ELF-1 (cell line): ENCODE measurements around the gene MYO18B.
A peak's percentile ranks its signal among the peaks of the same experiment; 100 is the strongest.

Experiments used
- DNase-seq: peaks from one replicate; pipeline ENCODE4 v3.0.0-alpha.2; 2016; ENCODE audit warnings: low read depth, low spot score

The MYO18B gene

DNA sequence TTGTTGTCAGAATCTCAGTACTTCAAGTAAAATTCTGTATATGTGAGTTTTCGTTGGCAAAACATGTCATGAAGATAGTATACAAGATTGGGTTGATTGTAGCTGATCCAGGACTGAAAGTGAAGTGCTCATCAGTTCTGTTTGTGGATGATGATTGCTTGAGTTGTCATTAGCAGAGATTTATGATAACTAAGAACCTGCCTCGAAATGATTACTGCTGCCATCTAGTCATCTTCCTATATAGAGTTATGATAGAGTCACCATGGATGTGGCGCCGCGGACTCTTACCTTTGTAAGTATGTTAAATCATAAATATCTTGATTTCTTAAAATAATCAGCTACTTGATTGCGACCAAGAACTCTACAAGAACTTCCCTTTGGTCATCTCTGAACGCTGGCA is 27.9 kb upstream of the MYO18B start:
- no peak for DNase-seq

GRCh38 chr22:25714739-25715138 is 27.2 kb upstream of the MYO18B start:
- DNase-seq, result no peak

DNA sequence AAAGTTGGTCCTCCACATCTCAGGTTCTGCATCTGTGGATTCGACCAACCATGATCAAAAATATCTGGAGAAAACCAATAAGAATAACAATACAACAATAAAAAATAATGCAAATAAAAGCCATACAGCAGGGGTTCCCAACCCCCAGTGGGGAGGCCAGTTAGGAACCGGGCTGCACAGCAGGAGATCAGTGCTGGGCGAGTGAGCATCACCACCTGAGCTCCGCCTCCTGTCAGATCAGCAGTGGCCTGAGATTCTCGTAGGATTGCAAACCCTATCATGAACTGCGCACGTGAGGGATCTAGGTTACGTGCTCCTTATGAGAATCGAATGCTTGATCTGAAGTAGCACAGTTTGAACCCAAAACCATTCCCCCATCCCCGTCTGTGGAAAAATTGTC is 25.4 kb upstream of the MYO18B start:
- DNase-seq, result no peak

DNA sequence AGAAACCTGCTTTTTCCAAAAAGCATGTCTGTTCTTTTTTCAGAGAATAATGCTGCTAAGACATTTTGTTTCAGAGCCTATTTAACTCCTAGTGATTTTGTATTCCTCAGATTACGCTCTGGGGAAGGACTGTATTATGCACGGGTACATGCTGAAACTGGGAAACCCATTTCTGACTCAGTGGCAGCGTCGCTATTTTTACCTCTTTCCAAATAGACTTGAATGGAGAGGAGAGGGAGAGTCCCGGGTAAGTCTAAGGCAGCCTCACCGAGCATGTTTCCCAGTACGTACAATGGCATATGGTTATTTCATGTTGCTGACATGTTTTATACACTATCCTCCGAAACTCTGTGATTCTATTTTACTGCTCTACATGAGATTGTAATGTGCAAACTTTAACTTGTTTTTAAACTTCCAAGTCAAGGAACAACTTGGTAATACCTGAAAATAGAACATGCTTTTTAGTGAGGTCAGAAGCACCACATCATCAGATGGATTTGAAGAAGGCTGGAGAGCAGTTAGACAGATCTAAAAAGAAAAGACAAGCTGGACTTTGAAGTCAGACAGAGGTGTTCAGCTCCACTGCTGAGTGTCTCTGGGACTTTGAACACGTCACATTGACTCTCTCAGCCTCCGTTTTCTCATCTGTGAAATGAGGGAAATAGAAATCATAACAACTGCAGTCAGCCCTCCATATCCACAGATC is 23.7 kb upstream of the MYO18B start:
- DNase-seq, result no peak

DNA sequence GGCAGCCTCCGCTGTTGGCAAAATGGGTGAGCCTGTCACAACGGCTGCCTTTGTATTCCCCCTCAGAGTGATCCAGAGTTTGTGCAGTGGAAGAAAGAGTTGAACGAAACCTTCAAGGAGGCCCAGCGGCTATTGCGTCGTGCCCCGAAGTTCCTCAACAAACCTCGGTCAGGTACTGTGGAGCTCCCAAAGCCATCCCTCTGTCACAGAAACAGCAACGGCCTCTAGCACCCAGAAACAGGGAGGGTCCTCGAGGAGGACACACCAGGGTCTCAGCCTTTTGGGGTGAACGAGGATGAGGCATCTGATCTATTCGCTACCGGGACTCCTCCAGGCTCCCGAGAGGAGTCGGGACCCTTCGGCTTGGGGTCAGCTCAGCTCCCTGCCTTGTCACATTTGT is 19.8 kb upstream of the MYO18B start:
- DNase-seq, result no peak

DNA sequence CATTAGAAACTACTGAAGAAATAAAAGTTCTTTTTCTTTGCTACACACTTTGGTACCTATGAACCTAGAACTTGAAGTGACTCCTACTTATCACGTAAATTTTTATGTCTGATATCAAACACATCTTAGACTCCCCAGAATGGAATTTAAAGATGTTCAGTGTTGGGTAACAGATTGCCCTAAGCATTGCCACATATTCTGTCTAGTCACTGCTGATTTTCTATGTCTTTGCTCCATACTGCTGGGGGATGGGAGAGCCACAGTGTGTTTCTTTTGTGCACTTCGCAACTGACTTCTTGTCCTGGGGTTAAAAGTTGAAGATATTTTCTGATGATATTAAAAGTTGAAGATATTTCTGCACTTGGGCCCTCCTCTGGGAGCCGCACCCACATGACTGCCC is 19.4 kb upstream of the MYO18B start:
- DNase-seq, result no peak

GRCh38 chr22:25726241-25726640 is 15.7 kb upstream of the MYO18B start:
- DNase-seq, result no peak

DNA sequence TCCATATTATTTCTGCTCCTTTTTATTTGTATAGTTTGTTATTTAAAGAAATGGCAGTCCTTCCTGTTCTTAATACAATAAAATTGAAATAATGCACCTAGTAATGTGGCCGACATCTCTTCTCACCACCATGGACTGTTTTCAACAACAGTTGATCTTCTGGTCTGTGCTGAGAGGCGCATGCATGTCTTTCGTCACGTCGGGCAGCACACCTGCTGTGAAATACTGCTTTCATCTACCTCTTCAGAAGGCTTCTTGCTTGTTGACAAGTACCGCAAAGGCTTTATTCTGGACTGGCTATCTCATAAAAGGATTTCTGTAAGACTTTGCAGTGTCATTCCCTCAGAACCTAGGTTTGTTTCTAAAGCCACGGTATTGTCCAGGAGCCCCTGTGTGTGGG is 13.9 kb upstream of the MYO18B start:
- DNase-seq, result peak; percentile 32

GRCh38 chr22:25729016-25729995 is 12.7 kb upstream of the MYO18B start:
- DNase-seq, result no peak

DNA sequence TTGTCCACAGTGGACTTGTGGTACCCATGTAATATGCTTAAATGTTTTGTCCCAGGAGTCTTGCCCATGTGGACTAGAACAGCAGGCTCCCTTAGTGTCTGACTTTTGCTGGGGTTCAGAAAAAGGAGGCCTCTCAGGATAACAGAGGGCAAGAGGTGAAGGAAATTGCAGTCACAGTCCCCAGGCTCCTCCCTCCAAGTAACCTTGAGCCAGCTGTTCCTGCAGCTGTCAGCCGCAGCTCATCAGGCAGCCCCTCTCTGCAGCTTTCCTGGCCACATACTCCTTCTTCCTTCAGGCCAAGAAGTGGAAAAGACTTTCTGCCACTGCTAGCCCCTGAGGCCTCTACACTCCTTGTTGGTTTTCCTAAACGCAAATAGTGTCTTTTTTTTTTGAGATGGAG is 6.3 kb upstream of the MYO18B start:
- DNase-seq, result no peak

GRCh38 chr22:25736378-25737011 is 5.5 kb upstream of the MYO18B start:
- DNase-seq, result no peak

DNA sequence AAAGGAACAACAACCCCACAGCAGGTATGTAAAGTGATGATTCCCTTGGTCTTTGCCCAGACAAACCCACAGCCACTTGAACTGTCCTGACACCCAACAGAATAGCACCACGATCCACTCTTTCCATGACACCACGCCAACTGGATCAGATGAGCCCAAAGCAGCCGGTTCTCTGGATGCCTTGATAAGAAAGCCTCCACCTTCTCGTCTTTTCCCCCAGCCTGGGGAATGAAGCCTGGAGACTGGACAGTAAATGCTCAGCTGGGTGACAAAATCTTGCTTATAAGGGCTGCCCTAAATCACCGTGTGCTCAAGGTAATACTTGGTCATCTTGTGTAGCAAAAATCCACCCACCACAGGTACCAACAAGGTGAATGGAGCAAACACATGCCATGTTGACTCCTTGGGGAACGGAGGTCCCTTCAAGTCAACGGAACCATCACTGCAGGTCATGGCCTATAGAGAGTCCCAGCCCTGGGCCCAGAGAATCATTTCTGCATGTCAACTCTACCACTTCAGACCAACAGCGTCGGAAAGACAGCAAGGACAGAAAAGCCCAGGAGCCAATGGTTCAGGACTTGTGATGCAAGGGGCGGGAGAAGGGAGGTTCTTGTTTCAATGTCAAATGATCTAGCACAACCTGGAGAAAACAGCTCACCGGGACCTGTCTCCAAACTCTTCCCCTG is 2.2 kb upstream of the MYO18B start:
- no peak for DNase-seq

DNA sequence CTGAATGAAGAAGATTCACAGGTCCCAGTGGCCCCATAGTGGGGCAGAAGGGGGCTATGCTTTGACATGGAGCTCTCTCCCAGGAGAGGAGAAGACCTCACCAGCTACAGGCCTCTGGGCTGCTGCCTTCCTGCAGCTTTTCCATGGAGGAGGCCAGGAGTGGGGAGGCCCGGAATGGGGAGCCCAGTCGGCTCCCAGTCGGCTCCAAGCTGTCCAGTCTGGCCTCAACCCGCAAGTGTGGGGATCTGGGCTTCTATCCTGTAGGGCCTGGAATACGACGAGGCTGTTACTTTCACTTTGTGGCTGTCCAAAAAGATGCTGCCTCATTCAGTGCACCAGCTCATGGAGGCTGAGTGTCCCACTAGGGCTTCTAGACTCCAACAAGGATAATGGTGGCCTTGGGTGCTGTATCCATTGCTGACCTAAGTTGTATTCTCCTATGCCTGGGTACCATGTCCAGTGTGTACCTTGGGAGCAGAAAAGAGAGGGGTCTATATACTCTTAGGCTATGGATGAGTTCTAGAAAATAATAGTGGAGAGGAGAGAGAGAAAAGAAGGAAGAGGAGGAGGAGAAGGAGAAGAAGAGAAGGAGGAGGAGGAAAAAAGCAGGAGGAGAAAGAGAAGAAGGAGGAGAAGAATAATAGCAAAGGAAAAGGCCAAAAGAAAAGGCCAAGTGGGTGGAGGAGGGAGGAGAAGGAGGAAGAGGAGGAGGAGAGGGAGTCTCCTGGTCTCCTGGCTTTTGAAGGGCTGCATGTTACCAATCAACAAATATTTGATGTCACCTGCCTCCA is 1.1 kb downstream of the MYO18B start:
- no peak for DNase-seq

- no peak for DNase-seq
Observed at GRCh38 chr22:25744694-25745093, 2.7 kb downstream of the MYO18B start.

GRCh38 chr22:25745341-25746011 is 3.5 kb downstream of the MYO18B start:
- DNase-seq, result no peak

DNA sequence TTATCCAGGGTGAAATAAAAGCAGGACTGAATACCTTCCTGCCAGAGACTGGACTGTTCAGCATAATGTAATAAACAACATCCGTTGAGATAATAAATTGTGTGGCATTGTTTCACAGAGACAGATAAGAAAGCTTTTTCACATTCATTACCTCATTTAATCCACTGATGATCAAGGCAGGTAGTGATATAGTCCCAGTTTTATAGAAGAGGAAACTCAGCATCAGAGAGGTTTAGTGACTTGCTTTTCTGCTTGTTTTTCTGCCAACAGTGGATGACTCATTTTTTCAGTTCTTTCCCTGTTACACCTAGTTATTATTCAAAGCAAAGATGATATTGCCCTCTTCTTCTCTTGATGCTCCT is 4.0 kb downstream of the MYO18B start:
- no peak for DNase-seq

GRCh38 chr22:25747245-25747944 is 5.4 kb downstream of the MYO18B start:
- no peak for DNase-seq

GRCh38 chr22:25748140-25748539 is 6.2 kb downstream of the MYO18B start:
- no peak for DNase-seq

GRCh38 chr22:25748704-25749103 is 6.7 kb downstream of the MYO18B start:
- no peak for DNase-seq
